ES-I3 (cell line): ENCODE results near the gene GK.
"Not testable (repeated sequence)": the region's sequence is repeated elsewhere in the genome, so short reads cannot be mapped to it uniquely, and the experiment has no call there.

Source experiments
- H3K36me3 ChIP-seq: 2 replicates; pipeline ENCODE4 v1.6.1; 2013; ENCODE audit warnings: mild to moderate bottlenecking, low read length, control low read depth, moderate library complexity; ENCODE audit not compliant: insufficient read depth
- H3K4me1 ChIP-seq: 2 replicates; pipeline ENCODE4 v1.6.1; 2013; ENCODE audit warnings: mild to moderate bottlenecking, control low read depth, low read length; ENCODE audit not compliant: insufficient read depth
- H3K9ac ChIP-seq: 2 replicates; pipeline ENCODE4 v1.6.1; 2013; ENCODE audit warnings: low read depth, mild to moderate bottlenecking, low read length, moderate library complexity
- H3K9me3 ChIP-seq: 2 replicates; pipeline ENCODE4 v1.6.1; 2013; ENCODE audit warnings: mild to moderate bottlenecking, low read length, moderate library complexity; ENCODE audit not compliant: control insufficient read depth, insufficient read depth

Gene GK

DNA sequence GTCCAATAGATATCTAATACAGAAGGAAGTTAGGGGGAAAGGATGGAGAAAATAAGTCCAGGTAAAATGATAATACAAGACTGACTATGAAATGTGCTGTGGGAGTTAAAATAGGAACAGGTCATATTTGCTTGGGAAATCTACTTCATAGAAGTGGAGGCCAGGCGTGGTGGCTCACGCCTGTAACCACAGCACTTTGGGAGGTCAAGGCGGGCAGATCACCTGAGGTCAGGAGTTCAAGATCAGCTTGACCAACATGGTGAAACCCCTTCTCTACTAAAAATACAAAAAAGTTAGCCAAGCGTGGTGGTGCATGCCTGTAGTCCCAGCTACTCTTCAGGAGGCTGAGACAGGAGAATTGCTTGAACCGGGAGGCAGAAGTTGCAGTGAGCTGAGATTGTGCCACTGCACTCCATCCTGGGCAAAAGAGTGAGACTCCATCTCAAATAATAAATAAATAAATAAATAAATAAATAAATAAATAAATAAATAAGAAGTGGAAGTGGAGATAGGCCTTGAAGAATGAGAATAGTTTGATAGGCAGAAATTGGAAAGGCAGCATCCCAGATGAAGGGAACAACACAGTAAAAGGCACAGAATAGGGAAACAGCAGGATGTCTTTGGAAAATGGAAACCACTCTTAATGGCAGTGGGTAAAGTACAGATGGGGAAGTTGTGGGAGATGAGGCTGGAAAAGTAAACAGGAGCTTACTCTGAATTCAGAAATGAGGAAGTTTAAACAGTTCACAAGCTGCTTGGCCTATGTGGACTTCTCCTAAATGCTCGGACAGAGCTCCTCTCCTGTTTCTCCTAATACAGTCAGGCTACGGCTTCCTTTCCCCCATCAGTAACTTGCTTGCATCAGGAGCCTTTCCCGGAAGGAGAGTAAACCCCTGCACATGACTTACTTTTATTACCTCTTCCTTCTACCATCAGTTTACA lies 15.1 kb upstream of the GK start:
- Histone ChIP-seq H3K4me1 (no peaks in the 10 kb centered on the region), H3K36me3 (no peaks in the 10 kb centered on the region), H3K9ac (no peak overlapping the region), H3K9me3 (no peaks in the 10 kb centered on the region)

DNA sequence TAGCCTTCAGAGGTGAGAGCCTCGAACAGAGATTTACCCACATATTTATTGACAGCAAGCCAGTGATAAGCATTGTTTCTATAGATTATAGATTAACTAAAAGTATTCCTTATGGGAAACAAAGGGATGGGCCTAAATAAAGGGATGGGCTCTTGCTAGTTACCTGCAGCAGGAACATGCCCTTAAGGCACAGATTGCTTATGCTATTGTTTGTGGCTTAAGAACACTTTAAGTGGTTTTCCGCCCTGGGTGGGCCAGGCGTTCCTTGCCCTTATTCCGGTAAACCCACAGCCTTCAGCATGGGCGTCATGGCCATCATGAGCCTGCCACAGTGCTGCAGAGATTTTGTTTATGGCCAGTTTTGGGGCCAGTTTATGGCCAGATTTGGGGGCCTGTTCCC lies 13.5 kb upstream of the GK start:
- not testable (repeated sequence) for H3K36me3 ChIP-seq, H3K9ac ChIP-seq, H3K9me3 ChIP-seq, H3K4me1 ChIP-seq

DNA sequence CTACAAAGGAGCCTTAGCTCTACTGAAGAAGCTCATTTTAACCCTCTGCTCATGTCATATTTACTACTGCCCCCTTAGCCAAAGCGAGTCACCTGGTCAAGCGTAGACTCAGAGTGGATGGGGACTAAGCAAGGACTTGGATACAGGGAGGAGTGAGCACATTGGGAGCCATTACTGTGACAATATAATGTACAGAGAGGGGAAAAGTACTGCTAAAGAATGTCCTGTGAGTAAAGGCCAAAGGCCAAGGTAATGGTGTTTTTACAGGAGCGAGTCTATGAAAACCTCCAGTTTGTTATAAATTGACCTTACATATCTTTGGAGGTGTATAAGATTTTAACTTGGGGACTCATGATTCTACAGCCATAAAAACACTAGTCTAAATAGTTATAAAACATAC lies 10.6 kb upstream of the GK start:
- Histone ChIP-seq H3K9me3 (no peaks in the 10 kb centered on the region), H3K36me3 (no peaks in the 10 kb centered on the region), H3K9ac (no peak overlapping the region), H3K4me1 (no peaks in the 10 kb centered on the region)

DNA sequence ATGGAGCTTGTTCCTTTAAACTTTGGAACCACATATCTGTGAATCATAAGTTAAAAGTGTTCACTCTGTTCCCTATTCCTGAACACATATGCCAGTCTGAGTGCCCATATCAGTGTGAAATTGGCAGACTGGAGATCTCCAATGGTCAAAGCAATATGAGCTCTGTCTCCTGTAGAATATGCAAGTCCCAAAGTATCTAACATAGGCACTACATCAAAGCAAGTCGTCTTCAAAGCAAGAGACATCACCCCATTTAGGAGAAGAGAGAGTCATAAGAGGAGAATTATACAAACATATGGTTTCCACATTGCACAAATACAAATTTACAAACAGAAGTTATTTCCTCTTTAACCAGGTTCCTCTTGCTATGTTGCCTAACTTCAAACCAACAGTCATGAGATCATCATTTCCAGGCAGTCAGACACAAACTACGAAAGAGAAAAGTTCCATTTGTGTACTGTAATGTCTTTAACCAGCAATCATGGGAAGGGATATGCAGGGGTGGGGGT lies 9.9 kb upstream of the GK start:
- Histone ChIP-seq H3K9ac (no peak overlapping the region), H3K4me1 (no peaks in the 10 kb centered on the region), H3K9me3 (no peaks in the 10 kb centered on the region), H3K36me3 (no peaks in the 10 kb centered on the region)

DNA sequence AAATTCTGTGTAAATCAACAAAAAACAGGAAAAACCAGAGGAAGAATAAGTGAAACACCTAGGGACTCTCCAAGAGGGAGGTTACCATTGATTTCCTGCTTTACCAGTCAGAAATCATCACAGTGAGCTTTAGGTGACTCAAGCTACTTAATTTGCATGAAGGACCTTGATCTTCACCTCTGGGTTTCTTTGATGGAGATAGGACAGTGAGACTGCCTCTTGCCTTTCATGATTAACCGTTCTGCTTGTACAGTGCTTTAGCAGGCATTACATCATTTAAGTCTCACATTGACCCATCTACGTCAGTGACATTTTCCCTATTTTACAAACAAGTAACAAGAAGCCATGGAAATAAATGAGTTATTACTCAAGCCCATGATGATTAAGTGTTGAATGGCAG lies 3.4 kb upstream of the GK start:
- H3K4me1 ChIP-seq, result peaks cover 3% of the 10 kb centered on the region; the same call in 1 of the 2 replicates
- no peak overlapping the region for H3K9ac ChIP-seq
- no peaks in the 10 kb centered on the region for H3K9me3 ChIP-seq
- no peaks in the 10 kb centered on the region for H3K36me3 ChIP-seq

DNA sequence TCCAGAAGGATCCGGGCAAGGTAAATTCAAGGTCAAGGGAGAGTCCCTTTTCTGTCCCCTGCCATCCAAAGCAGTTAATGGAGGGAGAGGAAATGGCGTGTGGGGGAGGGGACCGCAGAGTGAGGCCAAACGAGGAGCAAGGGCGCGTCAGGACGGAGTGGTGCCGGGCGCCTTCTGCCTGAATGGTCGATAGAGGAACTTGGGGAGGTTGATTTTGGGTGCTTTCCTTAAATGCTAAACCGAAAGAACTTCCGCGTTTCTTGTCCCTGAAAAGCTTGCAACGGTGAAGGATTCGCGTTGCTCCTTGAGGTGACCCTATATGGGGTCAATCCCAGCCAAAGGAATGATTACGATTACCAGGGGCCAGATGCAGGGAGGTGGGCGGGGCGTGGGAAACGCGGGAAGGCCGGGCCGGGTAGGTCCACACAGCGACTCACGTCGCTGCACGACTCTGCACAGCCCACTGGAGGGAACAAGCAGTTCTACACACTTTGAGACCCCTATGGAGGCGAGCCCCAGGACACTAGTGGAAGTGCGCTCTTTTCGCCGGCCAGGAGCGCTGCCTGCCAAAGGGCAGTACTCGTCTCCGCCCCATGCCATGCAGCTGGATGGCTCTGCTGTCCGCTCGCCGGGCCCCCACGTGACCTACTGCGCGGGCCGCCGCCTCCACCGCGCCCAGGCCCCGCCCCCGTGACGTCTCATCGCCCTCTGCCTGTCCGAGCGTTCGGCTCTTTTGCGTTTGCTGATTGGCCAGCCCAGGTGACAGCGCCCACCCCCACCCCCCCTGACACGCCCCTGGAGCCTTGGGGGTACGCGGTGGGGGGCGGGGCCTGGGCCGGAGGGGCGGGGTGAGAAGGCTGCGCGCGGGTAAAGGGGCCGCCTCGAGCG lies 452 bp upstream of the GK start:
- no peaks in the 10 kb centered on the region for H3K36me3 ChIP-seq
- peaks cover 3% of the 10 kb centered on the region; the same call in 1 of the 2 replicates for H3K4me1 ChIP-seq
- peak overlapping the region; percentile 66 for H3K9ac ChIP-seq
- no peaks in the 10 kb centered on the region for H3K9me3 ChIP-seq

DNA sequence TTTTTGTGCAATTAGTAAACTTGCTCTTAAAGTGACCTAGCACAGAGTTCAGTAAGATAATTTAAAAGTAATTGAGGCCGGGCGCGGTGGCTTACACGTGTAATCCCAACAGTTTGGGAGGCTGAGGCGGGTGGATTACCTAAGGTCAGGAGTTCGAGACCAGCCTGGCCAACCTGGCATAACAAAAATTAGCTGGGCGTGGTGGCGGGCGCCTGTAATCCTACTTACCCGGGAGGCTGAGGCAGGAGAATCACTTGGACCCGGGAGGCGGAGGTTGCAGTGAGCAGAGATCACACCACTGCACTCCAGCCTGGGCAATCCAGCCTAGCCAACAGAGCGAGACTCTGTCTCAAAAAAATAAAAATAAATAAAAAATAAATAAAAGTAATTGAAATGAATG lies 1.2 kb downstream of the GK start:
- not testable (repeated sequence) for H3K9me3 ChIP-seq, H3K4me1 ChIP-seq

DNA sequence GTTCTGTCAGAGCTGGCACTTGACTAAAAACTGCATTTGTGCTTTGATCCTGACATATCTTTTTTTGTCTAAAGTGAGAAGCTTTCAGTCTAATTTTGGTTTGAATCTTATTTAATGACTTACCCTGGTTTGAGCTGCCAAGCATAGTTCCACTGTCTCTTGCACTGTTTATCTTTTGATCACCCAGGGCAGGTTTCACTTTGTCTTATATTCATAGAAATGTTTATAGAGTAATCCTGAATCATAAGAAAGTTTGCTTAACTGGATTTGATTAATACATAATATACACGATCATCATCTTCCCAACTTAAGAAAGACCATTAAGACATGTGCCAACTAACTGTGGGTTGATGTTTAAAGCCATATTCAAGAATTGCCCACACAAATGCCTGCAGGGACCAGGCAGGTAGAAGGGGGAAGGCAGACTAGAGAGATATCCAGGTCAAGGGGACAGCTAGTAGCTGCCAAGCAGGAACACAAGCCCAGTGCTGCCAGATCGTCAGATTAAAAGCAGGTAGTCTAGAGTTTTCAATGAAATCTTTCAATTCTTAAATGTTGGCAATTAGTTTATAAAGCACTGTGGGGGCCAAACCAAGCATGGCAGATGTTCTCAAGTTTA lies 1.9 kb downstream of the GK start:
- Histone ChIP-seq H3K9ac (no peak overlapping the region), H3K9me3 (no peaks in the 10 kb centered on the region), H3K4me1 (peaks cover 3% of the 10 kb centered on the region; the same call in 1 of the 2 replicates)

More for the DNA sequence above, 1.2 kb downstream of the GK start:
- H3K9ac ChIP-seq, H3K36me3 ChIP-seq: not testable (repeated sequence)

DNA sequence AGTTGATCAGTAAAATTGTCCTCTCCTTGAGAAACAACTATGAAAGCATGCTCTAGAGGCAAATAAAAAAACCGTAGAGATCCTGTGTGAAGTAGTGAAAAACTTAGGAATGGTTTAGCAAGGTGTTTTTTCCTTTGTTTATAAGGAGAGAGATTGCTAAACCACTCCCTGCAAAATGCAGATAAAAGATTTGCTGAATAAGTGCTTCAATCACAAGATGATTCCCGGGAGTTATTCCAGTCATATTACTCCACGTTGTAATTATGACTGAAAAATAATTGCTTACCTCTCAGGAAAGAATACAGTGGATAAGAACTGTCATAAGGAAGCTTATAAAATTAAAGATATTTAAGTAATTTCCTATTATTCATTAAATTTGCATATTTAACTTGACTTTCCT lies 2.8 kb downstream of the GK start:
- H3K36me3 ChIP-seq, result no peaks in the 10 kb centered on the region
- no peaks in the 10 kb centered on the region for H3K9me3 ChIP-seq
- peaks cover 3% of the 10 kb centered on the region; the same call in 1 of the 2 replicates for H3K4me1 ChIP-seq
- H3K9ac ChIP-seq, result no peak overlapping the region

More for the DNA sequence above, 1.9 kb downstream of the GK start:
- no peaks in the 10 kb centered on the region for H3K36me3 ChIP-seq

DNA sequence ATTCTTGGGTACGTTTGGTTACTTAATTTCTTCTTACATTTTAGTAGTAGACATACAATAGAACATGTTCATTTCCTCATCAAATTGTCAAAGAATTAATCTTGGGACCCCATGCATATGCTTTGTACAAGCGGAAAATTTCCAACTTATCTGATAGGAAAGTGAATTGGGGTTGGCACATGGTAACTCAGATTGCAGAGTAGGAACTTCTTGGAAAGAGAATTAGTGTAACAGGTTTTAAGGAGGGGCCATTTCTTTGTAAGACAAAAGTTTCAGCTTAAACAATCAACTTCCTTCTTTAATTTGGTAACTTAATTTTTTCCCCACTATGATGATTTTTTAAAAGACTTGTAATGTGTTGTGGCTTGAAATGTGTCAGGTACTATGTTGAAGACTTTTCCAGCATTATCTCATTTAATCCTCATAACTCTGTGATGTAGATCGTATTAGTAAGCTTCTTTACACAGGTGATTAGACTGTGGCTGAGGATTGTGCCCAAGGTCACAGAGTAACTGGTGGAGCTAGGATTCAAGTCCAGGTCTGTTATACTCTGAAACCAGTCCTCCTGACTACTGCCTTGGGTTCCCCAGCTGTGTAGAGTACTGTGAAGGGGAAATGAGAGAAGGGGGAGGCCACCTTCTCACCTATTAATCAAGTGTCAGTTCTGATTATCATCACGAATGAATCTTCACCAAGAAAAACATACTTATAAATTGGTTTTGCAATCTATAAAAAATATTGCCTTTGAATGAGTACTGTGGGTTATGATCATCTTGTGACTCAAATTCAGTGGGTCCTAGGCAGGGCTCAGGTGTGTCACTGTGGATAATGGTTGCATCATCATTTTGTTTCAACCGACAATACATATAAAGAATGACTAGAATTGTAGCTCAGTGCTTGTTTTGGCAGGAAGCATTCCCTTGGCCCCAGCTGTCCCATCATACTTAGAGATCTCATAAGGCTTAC lies 4.3 kb downstream of the GK start:
- Histone ChIP-seq H3K9me3 (no peaks in the 10 kb centered on the region), H3K36me3 (no peaks in the 10 kb centered on the region), H3K4me1 (no peaks in the 10 kb centered on the region), H3K9ac (no peak overlapping the region)

DNA sequence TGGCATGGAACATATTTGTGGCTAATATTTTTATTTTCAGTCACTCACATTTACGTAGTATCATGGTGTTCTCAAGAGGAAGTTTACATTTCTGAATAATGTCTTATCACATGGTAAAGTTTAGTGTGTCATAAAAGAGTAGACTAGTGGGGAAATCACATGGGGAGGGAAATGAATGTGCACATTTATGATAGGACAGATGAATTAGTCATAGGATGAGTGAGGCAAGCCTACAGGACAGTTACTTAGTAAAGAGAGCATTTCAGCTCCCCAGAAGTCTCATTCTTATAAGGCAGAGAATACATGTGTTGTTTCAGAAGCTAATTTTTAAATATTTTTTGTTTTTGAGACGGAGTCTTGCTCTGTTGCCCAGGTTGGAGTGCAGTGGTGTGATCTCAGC lies 6.2 kb downstream of the GK start:
- H3K36me3 ChIP-seq, result no peaks in the 10 kb centered on the region
- no peak overlapping the region for H3K9ac ChIP-seq
- H3K9me3 ChIP-seq, result no peaks in the 10 kb centered on the region
- no peaks in the 10 kb centered on the region for H3K4me1 ChIP-seq

DNA sequence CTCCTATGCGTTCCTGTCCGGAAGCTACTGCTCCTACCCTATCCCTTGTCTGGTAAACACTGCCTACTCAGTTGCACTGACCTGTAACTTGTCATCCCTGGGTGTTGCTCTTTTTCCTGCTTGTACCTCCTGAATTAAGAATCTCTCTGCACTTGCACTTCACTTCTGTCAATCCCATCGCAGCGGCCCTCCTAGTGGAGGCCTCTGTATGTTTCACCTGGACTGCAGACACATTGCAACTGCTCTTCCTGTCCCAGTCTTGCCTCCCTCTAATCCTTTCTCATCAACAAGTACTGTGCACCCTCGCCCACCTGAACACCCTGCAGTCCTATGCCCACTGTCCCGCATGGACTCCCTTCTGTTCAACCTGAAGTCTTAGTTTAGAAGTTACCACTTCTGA lies 8.0 kb downstream of the GK start:
- Histone ChIP-seq H3K36me3 (no peaks in the 10 kb centered on the region), H3K9me3 (no peaks in the 10 kb centered on the region), H3K4me1 (no peaks in the 10 kb centered on the region), H3K9ac (no peak overlapping the region)

DNA sequence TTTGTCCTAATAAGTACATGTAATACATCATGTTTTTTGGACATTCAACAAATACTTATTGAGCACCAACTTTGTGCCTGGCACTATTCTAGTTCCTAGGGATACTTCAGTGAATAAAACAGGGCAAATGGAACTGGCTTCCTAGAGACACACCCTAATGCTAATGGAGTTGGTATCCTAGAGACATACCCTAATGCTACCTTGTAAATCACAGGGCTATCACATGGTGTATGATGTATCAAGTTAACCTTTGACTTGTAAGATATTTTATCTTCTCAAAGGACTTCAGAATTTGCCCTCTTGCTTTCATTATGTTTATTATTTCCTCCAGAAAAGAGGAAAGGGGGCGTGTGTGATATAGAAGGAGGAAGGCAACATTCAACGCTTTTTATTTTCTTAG lies 10.1 kb downstream of the GK start:
- no peaks in the 10 kb centered on the region for H3K36me3 ChIP-seq
- H3K9me3 ChIP-seq, result no peaks in the 10 kb centered on the region
- H3K9ac ChIP-seq, result no peak overlapping the region
- no peaks in the 10 kb centered on the region for H3K4me1 ChIP-seq
